Measurements from ENCODE around the gene SKIL.

DNA sequence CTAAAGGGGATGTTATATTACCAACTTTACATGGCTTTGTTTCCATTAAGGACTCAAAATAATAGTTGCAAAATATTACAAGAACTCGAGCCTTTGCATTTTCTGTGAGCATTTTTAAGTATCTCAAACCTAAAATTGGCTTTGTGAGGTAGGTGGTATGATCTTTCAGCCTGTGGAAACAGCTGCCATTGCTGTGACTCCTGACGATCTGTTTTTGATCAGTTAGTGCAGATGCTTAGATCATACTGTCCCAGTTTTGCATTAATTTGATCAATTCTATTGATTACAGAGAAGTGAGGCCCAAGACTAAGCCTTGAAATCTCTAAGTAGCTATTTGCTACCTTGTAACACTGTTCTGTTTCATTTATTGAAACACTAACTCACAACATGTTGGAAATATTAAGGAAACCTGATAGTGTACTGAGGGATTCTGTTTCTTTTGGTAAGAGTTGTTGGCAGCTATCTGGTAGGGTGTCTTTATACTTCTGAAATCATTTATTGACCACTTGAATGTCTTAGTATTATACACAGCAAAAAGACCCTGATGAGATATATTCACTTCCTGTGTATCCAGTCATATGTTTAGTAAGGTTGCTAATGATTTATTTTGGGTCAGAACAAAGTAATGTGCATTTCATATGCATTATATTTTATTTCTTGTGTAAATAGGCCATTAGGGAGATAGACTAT lies 14.8 kb downstream of the SKIL start:
- TF ChIP-seq POLR2AphosphoS5 (IDR thresholded peaks at IDR 0.05; ENCODE audit: low read depth) = no peak
- TF ChIP-seq, protein P1, sequence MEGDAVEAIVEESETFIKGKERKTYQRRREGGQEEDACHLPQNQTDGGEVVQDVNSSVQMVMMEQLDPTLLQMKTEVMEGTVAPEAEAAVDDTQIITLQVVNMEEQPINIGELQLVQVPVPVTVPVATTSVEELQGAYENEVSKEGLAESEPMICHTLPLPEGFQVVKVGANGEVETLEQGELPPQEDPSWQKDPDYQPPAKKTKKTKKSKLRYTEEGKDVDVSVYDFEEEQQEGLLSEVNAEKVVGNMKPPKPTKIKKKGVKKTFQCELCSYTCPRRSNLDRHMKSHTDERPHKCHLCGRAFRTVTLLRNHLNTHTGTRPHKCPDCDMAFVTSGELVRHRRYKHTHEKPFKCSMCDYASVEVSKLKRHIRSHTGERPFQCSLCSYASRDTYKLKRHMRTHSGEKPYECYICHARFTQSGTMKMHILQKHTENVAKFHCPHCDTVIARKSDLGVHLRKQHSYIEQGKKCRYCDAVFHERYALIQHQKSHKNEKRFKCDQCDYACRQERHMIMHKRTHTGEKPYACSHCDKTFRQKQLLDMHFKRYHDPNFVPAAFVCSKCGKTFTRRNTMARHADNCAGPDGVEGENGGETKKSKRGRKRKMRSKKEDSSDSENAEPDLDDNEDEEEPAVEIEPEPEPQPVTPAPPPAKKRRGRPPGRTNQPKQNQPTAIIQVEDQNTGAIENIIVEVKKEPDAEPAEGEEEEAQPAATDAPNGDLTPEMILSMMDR (IDR thresholded peaks at IDR 0.05; ENCODE audit: insufficient read depth, low read length) = no peak
- TF ChIP-seq, protein P2, sequence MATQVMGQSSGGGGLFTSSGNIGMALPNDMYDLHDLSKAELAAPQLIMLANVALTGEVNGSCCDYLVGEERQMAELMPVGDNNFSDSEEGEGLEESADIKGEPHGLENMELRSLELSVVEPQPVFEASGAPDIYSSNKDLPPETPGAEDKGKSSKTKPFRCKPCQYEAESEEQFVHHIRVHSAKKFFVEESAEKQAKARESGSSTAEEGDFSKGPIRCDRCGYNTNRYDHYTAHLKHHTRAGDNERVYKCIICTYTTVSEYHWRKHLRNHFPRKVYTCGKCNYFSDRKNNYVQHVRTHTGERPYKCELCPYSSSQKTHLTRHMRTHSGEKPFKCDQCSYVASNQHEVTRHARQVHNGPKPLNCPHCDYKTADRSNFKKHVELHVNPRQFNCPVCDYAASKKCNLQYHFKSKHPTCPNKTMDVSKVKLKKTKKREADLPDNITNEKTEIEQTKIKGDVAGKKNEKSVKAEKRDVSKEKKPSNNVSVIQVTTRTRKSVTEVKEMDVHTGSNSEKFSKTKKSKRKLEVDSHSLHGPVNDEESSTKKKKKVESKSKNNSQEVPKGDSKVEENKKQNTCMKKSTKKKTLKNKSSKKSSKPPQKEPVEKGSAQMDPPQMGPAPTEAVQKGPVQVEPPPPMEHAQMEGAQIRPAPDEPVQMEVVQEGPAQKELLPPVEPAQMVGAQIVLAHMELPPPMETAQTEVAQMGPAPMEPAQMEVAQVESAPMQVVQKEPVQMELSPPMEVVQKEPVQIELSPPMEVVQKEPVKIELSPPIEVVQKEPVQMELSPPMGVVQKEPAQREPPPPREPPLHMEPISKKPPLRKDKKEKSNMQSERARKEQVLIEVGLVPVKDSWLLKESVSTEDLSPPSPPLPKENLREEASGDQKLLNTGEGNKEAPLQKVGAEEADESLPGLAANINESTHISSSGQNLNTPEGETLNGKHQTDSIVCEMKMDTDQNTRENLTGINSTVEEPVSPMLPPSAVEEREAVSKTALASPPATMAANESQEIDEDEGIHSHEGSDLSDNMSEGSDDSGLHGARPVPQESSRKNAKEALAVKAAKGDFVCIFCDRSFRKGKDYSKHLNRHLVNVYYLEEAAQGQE (IDR thresholded peaks at IDR 0.05; ENCODE audit: insufficient replicate concordance, low read depth) = no peak

All from HL-60 (cell line).